HG03103 (cell line): ENCODE measurements around the gene H1-8.
"Not testable (repeated sequence)": the region's sequence is repeated elsewhere in the genome, so short reads cannot be mapped to it uniquely, and the experiment has no call there.

Source experiments
- ATAC-seq: cut with Tn5 transposase; IDR thresholded peaks from one replicate; pipeline ENCODE4 v1.9.1; 2021; ENCODE audit warnings: low read depth; ENCODE audit not compliant: unreplicated experiment

The H1-8 gene

GRCh38 chr3:129543156-129543790 lies at the start of gene H1-8:
Gene H1-8, plus strand, starts transcription at chr3:129543175. Its CDS starts 44 bp downstream, at chr3:129543219.
- ATAC-seq: no peak

- ATAC-seq: no peak
Observed at GRCh38 chr3:129493206-129493605, 49.8 kb upstream of the H1-8 start.

- ATAC-seq: not testable (repeated sequence)
Observed at GRCh38 chr3:129494499-129494898, 48.5 kb upstream of the H1-8 start.

DNA sequence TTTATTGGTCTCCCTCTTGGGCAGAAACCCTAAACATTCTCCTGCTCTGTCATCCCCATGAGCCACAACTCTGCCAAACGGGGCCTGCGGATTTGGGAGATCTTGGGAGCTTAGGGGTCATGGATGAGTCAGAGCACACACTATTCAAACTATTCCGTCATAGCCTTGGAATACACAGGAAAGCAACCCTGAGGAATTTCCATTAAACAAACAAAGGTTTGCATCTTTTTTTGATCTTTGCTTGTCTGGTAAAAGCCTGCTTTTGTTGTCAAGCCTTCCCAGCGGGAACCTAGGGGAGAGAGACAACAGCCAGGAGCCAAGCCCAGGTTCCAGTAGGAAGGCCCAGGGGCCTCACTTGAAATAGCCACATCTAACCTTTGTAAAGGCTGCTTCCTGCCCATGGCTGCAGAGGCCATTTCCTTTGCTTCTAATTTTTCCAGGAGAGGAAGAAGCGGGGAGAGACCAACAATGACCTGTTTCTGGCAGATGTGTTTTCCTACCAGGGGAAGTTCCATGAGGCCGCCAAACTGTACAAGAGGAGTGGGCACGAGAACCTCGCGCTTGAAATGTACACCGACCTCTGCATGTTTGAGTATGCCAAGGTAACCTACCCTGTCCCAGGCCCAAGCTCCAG lies 47.9 kb upstream of the H1-8 start:
- ATAC-seq: not testable (repeated sequence)

- not testable (repeated sequence) for ATAC-seq
Observed at GRCh38 chr3:129497876-129498275, 45.1 kb upstream of the H1-8 start.

DNA sequence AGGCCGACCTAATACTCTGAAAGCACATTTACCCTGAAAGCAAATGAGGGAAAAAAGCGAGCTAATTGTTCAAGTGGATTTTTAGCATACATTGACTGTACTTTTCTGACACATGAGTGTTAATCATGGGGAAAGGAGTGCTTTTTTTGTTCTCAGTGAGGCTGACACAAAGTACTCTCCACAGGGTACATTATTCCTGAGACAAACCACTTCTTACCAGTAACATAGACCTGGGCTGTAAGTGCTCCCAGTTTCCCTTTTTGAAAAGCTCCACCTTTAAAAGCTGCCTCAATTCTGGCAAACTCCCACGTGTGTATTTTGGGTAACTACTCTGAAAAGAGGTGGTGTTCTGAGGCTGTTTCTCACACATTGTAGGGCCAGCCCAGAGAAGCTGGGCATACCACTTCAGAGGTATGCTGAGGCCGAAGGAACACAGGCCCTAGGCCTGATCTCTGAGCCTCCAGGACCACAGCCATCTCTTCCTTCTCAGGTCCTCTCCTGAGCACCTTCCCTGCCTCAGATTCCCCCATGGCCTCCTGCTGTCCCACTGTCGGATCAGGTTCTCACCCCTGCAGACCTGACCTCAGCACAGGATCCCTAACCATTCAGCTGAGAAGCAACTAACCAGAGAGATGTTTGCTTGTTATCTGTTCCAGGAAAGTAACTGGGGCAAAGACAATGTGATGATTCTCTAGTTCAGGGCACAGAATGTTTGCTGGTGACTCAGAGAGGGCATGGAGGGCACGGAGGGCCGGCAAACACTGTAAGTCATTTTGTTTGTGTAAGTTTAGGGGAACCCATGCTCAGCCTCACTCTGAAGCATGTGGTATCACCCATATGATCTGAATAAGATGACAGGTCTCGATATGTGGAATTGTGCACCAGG lies 44.1 kb upstream of the H1-8 start:
- not testable (repeated sequence) for ATAC-seq

DNA sequence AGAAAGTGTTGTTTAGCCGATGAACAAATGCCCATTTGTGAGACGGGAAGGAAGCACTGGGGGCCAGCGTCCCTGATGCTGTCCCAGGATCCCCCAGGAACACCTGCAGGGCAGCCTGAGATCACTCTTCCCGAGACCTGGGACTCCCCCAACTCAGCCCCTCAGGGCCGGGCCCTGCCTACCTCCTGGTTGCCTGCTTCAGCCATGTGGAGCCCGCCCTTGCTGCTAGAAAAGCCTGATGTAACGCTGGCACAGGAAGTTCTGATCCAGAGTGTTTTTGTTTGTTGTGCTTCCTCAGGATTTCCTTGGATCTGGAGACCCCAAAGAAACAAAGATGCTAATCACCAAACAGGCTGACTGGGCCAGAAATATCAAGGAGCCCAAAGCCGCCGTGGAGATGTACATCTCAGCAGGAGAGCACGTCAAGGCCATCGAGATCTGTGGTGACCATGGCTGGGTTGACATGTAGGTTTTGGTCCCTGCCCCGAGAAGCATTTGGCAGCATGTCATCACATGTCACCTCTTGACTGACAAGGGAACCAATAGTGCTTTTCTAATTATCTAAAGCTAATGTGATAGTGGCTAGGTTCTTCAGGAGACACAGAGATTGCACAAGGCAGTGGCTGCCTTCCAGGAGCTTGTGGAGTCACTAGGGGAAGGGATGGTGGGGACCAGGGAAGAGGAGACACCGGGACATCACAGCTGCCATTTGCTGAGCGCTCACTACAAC lies 43.2 kb upstream of the H1-8 start:
- not testable (repeated sequence) for ATAC-seq

GRCh38 chr3:129500334-129500658 lies 42.7 kb upstream of the H1-8 start:
- no peak for ATAC-seq

GRCh38 chr3:129501630-129502029 lies 41.3 kb upstream of the H1-8 start:
- ATAC-seq: no peak

DNA sequence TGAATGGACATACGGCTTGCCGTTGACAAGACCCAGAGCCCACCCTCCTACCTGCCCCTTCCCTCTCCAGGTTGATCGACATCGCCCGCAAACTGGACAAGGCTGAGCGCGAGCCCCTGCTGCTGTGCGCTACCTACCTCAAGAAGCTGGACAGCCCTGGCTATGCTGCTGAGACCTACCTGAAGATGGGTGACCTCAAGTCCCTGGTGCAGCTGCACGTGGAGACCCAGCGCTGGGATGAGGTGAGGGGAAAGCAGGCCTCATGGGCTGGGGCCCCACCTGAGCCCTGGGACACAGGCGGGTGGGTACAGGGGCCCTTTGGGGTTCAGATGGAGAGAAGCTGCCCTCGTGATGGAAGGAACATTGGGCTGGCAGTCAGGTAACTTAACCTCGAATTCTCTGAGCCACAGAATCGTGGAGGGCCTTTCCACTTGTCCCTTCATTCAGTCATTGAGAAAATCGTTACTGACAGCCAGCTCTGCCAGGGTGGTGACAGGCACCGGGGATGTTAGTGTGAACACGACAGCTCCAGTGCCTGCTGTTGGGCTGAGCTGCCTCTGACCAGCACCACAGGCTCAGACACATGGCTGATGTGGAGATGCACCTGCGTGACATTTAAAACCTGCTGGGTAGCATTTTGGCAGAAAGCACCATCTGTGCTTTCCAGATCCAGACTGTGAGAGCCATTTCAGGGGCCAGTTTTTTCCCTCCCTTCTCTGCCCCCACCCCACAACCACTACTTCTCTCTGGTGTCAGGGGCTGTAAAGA lies 40.1 kb upstream of the H1-8 start:
- ATAC-seq: no peak

GRCh38 chr3:129503471-129504291 lies 39.3 kb upstream of the H1-8 start:
- ATAC-seq: no peak

GRCh38 chr3:129504471-129505100 lies 38.4 kb upstream of the H1-8 start:
- no peak for ATAC-seq

DNA sequence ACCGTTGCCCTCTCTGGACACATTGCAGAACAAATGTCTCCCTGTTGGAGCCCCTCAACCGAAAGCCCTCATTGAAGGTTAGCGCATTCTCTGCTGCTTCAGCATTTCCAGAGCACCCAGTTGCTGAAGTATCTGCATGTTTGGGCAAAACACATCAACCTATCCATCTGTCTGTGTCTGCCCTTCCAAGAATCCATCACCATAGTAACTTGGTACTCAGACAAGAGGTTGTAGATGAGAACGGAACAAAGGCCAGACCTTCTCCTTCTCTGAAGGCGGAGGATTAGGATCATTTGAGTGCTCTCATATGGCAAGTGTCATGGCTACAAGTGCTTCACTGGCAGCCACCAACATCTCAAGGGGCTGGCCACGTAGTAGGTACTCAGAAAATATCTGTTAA lies 37.6 kb upstream of the H1-8 start:
- ATAC-seq: no peak

DNA sequence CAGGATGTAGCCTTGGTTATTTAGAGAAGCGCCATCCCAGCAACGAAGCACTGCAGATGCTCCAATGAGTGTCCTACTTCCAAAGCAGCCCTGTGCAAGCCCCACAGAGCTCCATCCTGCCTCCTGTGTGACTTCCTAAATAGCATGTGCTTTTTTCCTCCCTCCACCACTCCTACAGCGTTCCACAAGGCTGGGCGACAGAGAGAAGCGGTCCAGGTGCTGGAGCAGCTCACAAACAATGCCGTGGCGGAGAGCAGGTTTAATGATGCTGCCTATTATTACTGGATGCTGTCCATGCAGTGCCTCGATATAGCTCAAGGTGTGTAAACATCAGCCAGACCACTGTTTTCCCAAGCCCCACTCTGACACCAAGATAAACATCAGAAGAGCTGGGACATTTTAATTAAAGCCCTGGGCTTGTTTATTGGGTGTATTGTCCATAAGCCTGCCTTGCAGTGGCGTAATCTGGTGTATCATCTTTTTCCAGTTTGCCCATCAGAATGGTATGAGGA lies 36.7 kb upstream of the H1-8 start:
- ATAC-seq: no peak

DNA sequence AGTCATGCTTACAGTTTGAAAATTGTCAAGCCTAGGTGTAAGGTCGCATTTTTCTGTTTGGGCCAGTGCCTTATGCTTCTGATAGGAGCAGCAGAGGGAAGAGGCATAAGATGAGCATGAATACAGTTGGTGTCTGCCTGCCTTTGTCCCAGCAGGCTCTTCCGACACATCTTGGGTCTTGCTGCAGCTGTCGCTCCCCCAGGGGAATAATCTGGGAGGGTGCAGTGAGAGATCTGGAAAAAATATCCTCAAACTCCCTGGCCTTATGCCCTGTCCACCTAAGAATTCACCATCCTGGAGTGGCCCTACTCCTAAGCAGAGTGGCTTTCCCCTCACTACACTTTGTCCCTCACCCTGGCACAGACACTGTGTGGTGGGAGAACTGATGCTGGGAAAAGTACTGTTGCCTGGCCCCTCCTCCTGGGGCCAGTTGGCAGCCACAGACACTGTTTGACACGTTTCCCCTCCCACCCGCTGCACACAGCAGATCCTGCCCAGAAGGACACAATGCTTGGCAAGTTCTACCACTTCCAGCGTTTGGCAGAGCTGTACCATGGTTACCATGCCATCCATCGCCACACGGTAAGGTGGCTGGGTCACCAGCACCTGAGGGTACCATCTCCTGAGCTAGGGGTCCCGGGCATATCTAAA lies 35.7 kb upstream of the H1-8 start:
- no peak for ATAC-seq

- ATAC-seq: no peak
Observed at GRCh38 chr3:129512595-129512994, 30.4 kb upstream of the H1-8 start.

DNA sequence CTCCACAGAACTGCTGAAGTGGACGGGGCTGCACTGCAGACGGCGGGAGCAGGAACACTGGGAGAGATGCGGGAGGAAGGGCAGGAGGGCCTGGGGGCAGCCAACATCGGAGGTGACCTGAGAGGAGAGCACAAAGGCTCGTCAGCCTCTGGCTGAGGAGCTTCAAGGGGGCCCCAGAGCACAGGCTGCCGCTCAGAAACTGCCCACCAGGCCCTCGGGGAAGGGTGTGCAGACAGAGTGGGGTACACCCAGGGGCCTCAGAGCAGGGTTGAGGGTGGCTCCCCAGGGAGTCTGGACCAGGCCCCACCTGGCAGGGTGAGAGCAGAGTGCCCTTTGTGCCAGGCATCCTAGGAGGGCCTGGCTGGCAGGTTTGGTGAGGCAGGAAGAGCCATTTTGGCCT lies 29.3 kb upstream of the H1-8 start:
- ATAC-seq: no peak

DNA sequence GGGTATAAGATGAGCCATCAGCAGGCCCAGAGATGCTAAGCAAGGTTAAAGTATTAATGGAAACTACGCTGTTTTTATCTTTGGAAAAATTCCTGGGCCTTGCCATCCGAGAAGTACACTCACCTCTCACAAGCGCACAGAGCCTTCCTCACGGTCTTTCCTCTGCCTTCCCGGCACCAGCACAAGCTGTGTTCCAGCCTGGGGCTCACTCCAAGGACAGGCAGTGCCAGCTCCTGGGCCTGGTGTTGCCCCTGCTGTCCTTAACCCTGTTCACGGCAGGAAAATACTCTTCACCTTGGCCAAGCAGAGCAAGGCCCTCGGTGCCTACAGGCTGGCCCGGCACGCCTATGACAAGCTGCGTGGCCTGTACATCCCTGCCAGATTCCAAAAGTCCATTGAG lies 28.9 kb upstream of the H1-8 start:
- no peak for ATAC-seq
